Right cardiac atrium (tissue), 5 donors: ENCODE measurements around the gene LRP3. TPM values are rescaled to one million over a fixed set of nuclear protein-coding genes. Genes with fewer than 3 reads are reported as not detected.
"Not testable (repeated sequence)": the region's sequence is repeated elsewhere in the genome, so short reads cannot be mapped to it uniquely, and the experiment has no call there.

ENCODE experiments used
- ATAC-seq, 2 donors: fragments of 200-7000 bp; cut with Tn5 transposase; one replicate each; pipeline versions ENCODE4 v1.8.0 to v1.9.1; 2020; ENCODE audit warnings: moderate library complexity in 2 of 2, mild to moderate bottlenecking in 1 of 2
- DNase-seq, 3 donors: peaks; one replicate each; pipeline ENCODE4 v3.0.0-alpha.2; 2020
- H3K27ac ChIP-seq: one replicate; pipeline ENCODE4 v1.5.1; 2013; ENCODE audit warnings: mild to moderate bottlenecking, low read length, control low read depth, moderate library complexity
- H3K27me3 ChIP-seq: one replicate; pipeline ENCODE4 v1.6.1; 2013; ENCODE audit not compliant: control insufficient read depth, insufficient read depth
- H3K4me1 ChIP-seq: one replicate; pipeline ENCODE4 v1.6.1; 2013; ENCODE audit warnings: low read length; ENCODE audit not compliant: control insufficient read depth, insufficient read depth
- H3K4me3 ChIP-seq: one replicate; pipeline ENCODE4 v1.5.1; 2013; ENCODE audit warnings: low read length, control low read depth
- H3K9me3 ChIP-seq: one replicate; pipeline ENCODE4 v1.6.1; 2013; ENCODE audit warnings: low read length; ENCODE audit not compliant: control insufficient read depth
- WGBS: extraction: QIAGEN DNeasy Blood & Tissue Kit; methylation state at CpG from one replicate; pipeline ENCODE4 v1.1.7; 2013; 5-methylcytosine and 5-hydroxymethylcytosine counted together
- intact Hi-C, 4 donors: fragments of 100-400 bp; cut with DNase I; formaldehyde crosslinking; loops; one replicate each; pipeline versions ENCODE4 v1.11.0 to v1.14.0; 2022 to 2023
- polyA plus RNA-seq: library from polyadenylated mRNA; stranded (reverse); fragments of 200-250 nt; gene quantifications from one replicate; pipeline ENCODE4 v1.2.3, GENCODE V29; 2013
- total RNA-seq, 4 donors: library from RNA; stranded (reverse); fragmentation: NEBNext Ultra II Directional; extraction: Animal tissue kit (Norgen Biotek cat#: 25700); gene quantifications; one replicate each; pipeline ENCODE4 v1.2.1, GENCODE V29; 2021
- donor health status: healthy with polysubstance abuse.
- donor health status: DM: no; HTN: yes; CAD: no.
- donor health status: DM: no; HTN: no; CAD: no.
- donor health status: DM: no; HTN: yes; CAD: no; lungs with severe emphysema.
- donor health status: DM: yes; HTN: yes; CAD: no.

LRP3 gene
- total and polyA plus RNA-seq, 5 donors, result 13.2 to 20.7 (median 14.8) TPM

- ATAC-seq, result peak; percentile 97
- Histone ChIP-seq H3K27ac (peak overlapping the region; percentile 61), H3K9me3 (no peaks in the 10 kb centered on the region), H3K4me1 (peaks cover 4% of the 10 kb centered on the region), H3K4me3 (peak overlapping the region; percentile 77), H3K27me3 (no peaks in the 10 kb centered on the region)
- WGBS, result under 1% methylated on average over 64 of the region's 65 CpGs
- peak; percentile 96 to 98 (median 98) for DNase-seq
- intact Hi-C loops, result no loop called here
These were observed 17.3 kb upstream of the LRP3 start for GRCh38 chr19:33176670-33177416.

GRCh38 chr19:33177417-33177979 lies 16.6 kb upstream of the LRP3 start:
- peak overlapping the region; percentile 44 for H3K4me3 ChIP-seq
- no peaks in the 10 kb centered on the region for H3K27me3 ChIP-seq
- ATAC-seq, result no peak
- no peak for DNase-seq
- intact Hi-C loops, result no loop called here
- H3K27ac ChIP-seq, result peak overlapping the region; percentile 43
- WGBS, result under 1% methylated on average over 38 of the region's 38 CpGs
- no peaks in the 10 kb centered on the region for H3K9me3 ChIP-seq
- peaks cover 4% of the 10 kb centered on the region for H3K4me1 ChIP-seq

GRCh38 chr19:33186431-33187182 lies 7.5 kb upstream of the LRP3 start:
- intact Hi-C loops, result no loop called here
- WGBS, result 68% methylated on average over 11 of the region's 11 CpGs
- DNase-seq (no peak), ATAC-seq (no peak)
- H3K9me3 ChIP-seq, result no peaks in the 10 kb centered on the region
- no peaks in the 10 kb centered on the region for H3K27me3 ChIP-seq
- no peaks in the 10 kb centered on the region for H3K4me1 ChIP-seq
- H3K4me3 ChIP-seq, result no peak overlapping the region
- H3K27ac ChIP-seq, result no peak overlapping the region

GRCh38 chr19:33187183-33187540 lies 7.0 kb upstream of the LRP3 start:
- Histone ChIP-seq H3K4me3 (no peak overlapping the region), H3K9me3 (no peaks in the 10 kb centered on the region), H3K27me3 (no peaks in the 10 kb centered on the region), H3K4me1 (no peaks in the 10 kb centered on the region), H3K27ac (no peak overlapping the region)
- no peak for DNase-seq
- intact Hi-C loops, result no loop called here
- ATAC-seq, result no peak
- 81% methylated on average over 8 of the region's 8 CpGs for WGBS

GRCh38 chr19:33189453-33189852 lies 4.7 kb upstream of the LRP3 start:
- ATAC-seq, result no peak
- intact Hi-C loops, result no loop called here
- Histone ChIP-seq H3K4me3 (no peak overlapping the region), H3K27ac (no peak overlapping the region), H3K9me3 (no peaks in the 10 kb centered on the region), H3K27me3 (no peaks in the 10 kb centered on the region), H3K4me1 (no peaks in the 10 kb centered on the region)
- WGBS, result 0% methylated on average over 1 of the region's 1 CpG
- DNase-seq, result no peak

GRCh38 chr19:33191092-33191491 lies 3.0 kb upstream of the LRP3 start:
- WGBS, result 89% methylated on average over 4 of the region's 4 CpGs
- ATAC-seq, intact Hi-C loops: not testable (repeated sequence)

GRCh38 chr19:33191501-33191900 lies 2.6 kb upstream of the LRP3 start:
- H3K9me3 ChIP-seq, result no peaks in the 10 kb centered on the region
- no peaks in the 10 kb centered on the region for H3K27me3 ChIP-seq
- DNase-seq, result no peak
- intact Hi-C loops, result no loop called here
- 89% methylated on average over 6 of the region's 6 CpGs for WGBS
- no peak overlapping the region for H3K27ac ChIP-seq
- no peak for ATAC-seq
- no peak overlapping the region for H3K4me3 ChIP-seq
- peaks cover 3% of the 10 kb centered on the region for H3K4me1 ChIP-seq

More at GRCh38 chr19:33191092-33191491, 3.0 kb upstream of the LRP3 start:
- not testable (repeated sequence) for DNase-seq, H3K27ac ChIP-seq, H3K4me1 ChIP-seq, H3K9me3 ChIP-seq, H3K4me3 ChIP-seq, H3K27me3 ChIP-seq

- WGBS, result 70% methylated on average over 7 of the region's 7 CpGs
- Histone ChIP-seq H3K27ac (no peak overlapping the region), H3K4me1 (peaks cover 3% of the 10 kb centered on the region), H3K4me3 (no peak overlapping the region), H3K9me3 (no peaks in the 10 kb centered on the region), H3K27me3 (no peaks in the 10 kb centered on the region)
- DNase-seq, result no peak
- intact Hi-C loops, result no loop called here
- ATAC-seq, result no peak
These were observed 2.1 kb upstream of the LRP3 start for GRCh38 chr19:33192010-33192409.

GRCh38 chr19:33193269-33193864 lies 763 bp upstream of the LRP3 start:
- Histone ChIP-seq H3K27ac (no peak overlapping the region), H3K4me1 (peaks cover 3% of the 10 kb centered on the region), H3K9me3 (no peaks in the 10 kb centered on the region), H3K4me3 (no peak overlapping the region), H3K27me3 (no peaks in the 10 kb centered on the region)
- DNase-seq (no peak), ATAC-seq (no peak)
- intact Hi-C loops, result no loop called here
- WGBS, result 76% methylated on average over 8 of the region's 8 CpGs

- Histone ChIP-seq H3K9me3 (no peaks in the 10 kb centered on the region), H3K27me3 (no peaks in the 10 kb centered on the region), H3K4me3 (peak overlapping the region; percentile 94), H3K27ac (no peak overlapping the region), H3K4me1 (peaks cover 3% of the 10 kb centered on the region)
- peak in 2 of 3 donors; percentile 66 to 73 for DNase-seq
- ATAC-seq, result peak; percentile 6 to 7
- under 1% methylated on average over 57 of the region's 57 CpGs for WGBS
- intact Hi-C loops, result no loop called here
These were observed 379 bp downstream of the LRP3 start for GRCh38 chr19:33194532-33194885.
